ENCODE measurements around the gene GIT1.
A peak's percentile ranks its signal among the peaks of the same experiment; 100 is the strongest.

DNA sequence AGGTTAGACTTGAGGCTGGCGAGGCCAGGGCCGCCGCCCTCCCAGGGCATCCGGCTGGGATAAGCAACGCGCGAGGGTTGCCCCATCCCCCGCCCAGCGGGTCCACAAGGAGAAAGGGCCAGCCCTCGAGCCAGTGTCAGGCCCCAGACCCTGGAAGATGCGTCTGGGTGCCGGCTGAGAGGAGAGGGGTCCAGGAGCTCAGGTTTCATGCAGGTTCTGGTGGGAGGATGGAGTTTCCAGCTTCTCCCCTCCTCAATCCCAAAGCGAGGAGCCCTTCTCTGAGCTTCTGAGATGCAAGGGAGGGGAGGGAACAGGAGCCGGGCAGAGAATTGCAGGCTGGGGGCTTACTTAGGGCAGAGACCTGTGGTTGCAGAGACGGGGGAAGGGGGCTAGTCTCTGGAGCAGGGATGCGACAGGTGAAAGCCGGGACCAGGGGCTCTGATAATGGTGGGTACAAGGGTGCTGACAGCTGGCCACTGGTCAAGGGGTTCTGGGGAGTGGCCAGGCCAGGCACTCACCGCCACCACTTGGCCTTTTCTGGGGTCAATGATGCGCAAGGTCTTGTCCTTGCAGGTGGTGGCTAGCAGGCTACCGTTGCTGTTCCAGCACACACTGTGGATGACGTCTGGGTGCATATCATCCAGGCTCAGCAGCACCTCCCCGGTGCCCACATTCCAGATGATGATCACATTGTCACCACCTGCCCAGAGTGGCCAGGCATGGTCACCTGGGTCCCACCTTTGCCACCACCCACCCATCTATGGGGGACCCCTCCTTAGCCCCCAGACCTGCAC lies 29.0 kb upstream of the GIT1 start:
- no peak for TF ChIP-seq POLR2AphosphoS5 (IDR thresholded peaks at IDR 0.05)
- TF ChIP-seq, protein P1, sequence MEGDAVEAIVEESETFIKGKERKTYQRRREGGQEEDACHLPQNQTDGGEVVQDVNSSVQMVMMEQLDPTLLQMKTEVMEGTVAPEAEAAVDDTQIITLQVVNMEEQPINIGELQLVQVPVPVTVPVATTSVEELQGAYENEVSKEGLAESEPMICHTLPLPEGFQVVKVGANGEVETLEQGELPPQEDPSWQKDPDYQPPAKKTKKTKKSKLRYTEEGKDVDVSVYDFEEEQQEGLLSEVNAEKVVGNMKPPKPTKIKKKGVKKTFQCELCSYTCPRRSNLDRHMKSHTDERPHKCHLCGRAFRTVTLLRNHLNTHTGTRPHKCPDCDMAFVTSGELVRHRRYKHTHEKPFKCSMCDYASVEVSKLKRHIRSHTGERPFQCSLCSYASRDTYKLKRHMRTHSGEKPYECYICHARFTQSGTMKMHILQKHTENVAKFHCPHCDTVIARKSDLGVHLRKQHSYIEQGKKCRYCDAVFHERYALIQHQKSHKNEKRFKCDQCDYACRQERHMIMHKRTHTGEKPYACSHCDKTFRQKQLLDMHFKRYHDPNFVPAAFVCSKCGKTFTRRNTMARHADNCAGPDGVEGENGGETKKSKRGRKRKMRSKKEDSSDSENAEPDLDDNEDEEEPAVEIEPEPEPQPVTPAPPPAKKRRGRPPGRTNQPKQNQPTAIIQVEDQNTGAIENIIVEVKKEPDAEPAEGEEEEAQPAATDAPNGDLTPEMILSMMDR (IDR thresholded peaks at IDR 0.05): peak in 2 of 4 experiments; percentile 1
